HG03097 (cell line): ENCODE data around the gene TMX4.
"Not testable (repeated sequence)": the region's sequence is repeated elsewhere in the genome, so short reads cannot be mapped to it uniquely, and the experiment has no call there.

Source experiments
- ATAC-seq: cut with Tn5 transposase; IDR thresholded peaks from one replicate; pipeline ENCODE4 v1.9.1; 2021; ENCODE audit not compliant: unreplicated experiment, low FRiP score

The TMX4 gene

GRCh38 chr20:7974785-7975435 is 44.7 kb downstream of the TMX4 start:
- ATAC-seq, result no peak

GRCh38 chr20:7971536-7972280 is 47.9 kb downstream of the TMX4 start:
- no peak for ATAC-seq

- no peak for ATAC-seq
Measured at GRCh38 chr20:7967199-7967844, 52.2 kb downstream of the TMX4 start.

GRCh38 chr20:7966176-7966575 is 53.4 kb downstream of the TMX4 start:
- ATAC-seq, result no peak

- ATAC-seq, result no peak
Measured at GRCh38 chr20:7959484-7959883, 60.1 kb downstream of the TMX4 start.

GRCh38 chr20:7956561-7956960 is 63.0 kb downstream of the TMX4 start:
- not testable (repeated sequence) for ATAC-seq

GRCh38 chr20:7950387-7950786 is 69.2 kb downstream of the TMX4 start:
- no peak for ATAC-seq

GRCh38 chr20:7943891-7944290 is 75.7 kb downstream of the TMX4 start:
- ATAC-seq, result no peak

GRCh38 chr20:7940341-7940740 is 79.2 kb downstream of the TMX4 start, which contains the start of gene HAO1:
Gene HAO1, minus strand, starts transcription at chr20:7940458. Its CDS starts 36 bp downstream, at chr20:7940422.
- no peak for ATAC-seq

- no peak for ATAC-seq
Measured at GRCh38 chr20:7939663-7940062, 79.9 kb downstream of the TMX4 start.

GRCh38 chr20:7938058-7938457 is 81.5 kb downstream of the TMX4 start:
- no peak for ATAC-seq

- ATAC-seq, result no peak
Measured at GRCh38 chr20:7937328-7937727, 82.2 kb downstream of the TMX4 start.

- no peak for ATAC-seq
Measured at GRCh38 chr20:7935027-7935551, 84.5 kb downstream of the TMX4 start.

- ATAC-seq, result no peak
Measured at GRCh38 chr20:7933346-7933745, 86.2 kb downstream of the TMX4 start.

- no peak for ATAC-seq
Measured at GRCh38 chr20:7930343-7930742, 89.2 kb downstream of the TMX4 start.
